ENCODE results near the gene FIGLA. TPM values are rescaled to one million over a fixed set of nuclear protein-coding genes. Genes with fewer than 3 reads are reported as not detected.

The FIGLA gene
- total and polyA plus RNA-seq, 2 donors (not counting 1 experiment from before 2014, with no cell fraction given): not detected

- H3K4me3 ChIP-seq (replicated peaks in 1 of 4; ENCODE audit: control extremely low read depth in 1 of 4, insufficient read depth in 1 of 4, low read depth in 3 of 4, low read length in 4 of 4): no peak overlapping the region
- H3K79me2 ChIP-seq (ENCODE audit: control insufficient read depth, insufficient read depth, low read length): no peaks in the 10 kb centered on the region
- H3K9me3 ChIP-seq (ENCODE audit: control insufficient read depth, insufficient read depth, low read depth, low read length): no peaks in the 10 kb centered on the region
- H3K9ac ChIP-seq (ENCODE audit: insufficient read depth, low read length): no peak overlapping the region
- H3K4me1 ChIP-seq (ENCODE audit: control insufficient read depth, extremely low read depth, insufficient read depth, low read length): no peaks in the 10 kb centered on the region
- H2AFZ ChIP-seq (ENCODE audit: low read length): no peak overlapping the region
- H3K4me2 ChIP-seq (ENCODE audit: extremely low read depth, insufficient read depth, low read length): no peak overlapping the region
- peaks cover 2% of the 10 kb centered on the region for H3K27me3 ChIP-seq (ENCODE audit: control insufficient read depth, insufficient read depth, low read length)
- TF ChIP-seq EZH2 (IDR thresholded peaks at IDR 0.05; ENCODE audit: low read length, missing control alignments) (no peak), CTCF (conservative IDR thresholded peaks at IDR 0.05 in 1 of 2, IDR thresholded peaks at IDR 0.05 in 1 of 2; ENCODE audit: low read depth in 1 of 2, low read length in 2 of 2) (no peak)
- H3K36me3 ChIP-seq (ENCODE audit: control insufficient read depth, insufficient read depth, low read length): no peaks in the 10 kb centered on the region
- no peaks in the 10 kb centered on the region for H4K20me1 ChIP-seq (ENCODE audit: control insufficient read depth, extremely low read depth, insufficient read depth, low read length)
- DNase-seq (ENCODE audit: low read depth in 2 of 2): peak in 1 of 2 donors; percentile 38
- no peak overlapping the region for H3K27ac ChIP-seq (ENCODE audit: insufficient read depth, low read length)
These were observed 11.8 kb downstream of the FIGLA start for GRCh38 chr2:70778676-70779075.

- H3K27me3 ChIP-seq (ENCODE audit: control insufficient read depth, insufficient read depth, low read length): peaks cover 5% of the 10 kb centered on the region
- peak in 1 of 2 donors; percentile 52 for DNase-seq (ENCODE audit: low read depth in 2 of 2)
These were observed 13.0 kb downstream of the FIGLA start for GRCh38 chr2:70777450-70777849.

GRCh38 chr2:70776266-70776665 lies 14.2 kb downstream of the FIGLA start:
- H3K9ac ChIP-seq (ENCODE audit: insufficient read depth, low read length): no peak overlapping the region
- DNase-seq (ENCODE audit: low read depth in 2 of 2): no peak
- no peaks in the 10 kb centered on the region for H3K79me2 ChIP-seq (ENCODE audit: control insufficient read depth, insufficient read depth, low read length)
- no peaks in the 10 kb centered on the region for H3K9me3 ChIP-seq (ENCODE audit: control insufficient read depth, insufficient read depth, low read depth, low read length)
- H3K4me1 ChIP-seq (ENCODE audit: control insufficient read depth, extremely low read depth, insufficient read depth, low read length): no peaks in the 10 kb centered on the region
- H4K20me1 ChIP-seq (ENCODE audit: control insufficient read depth, extremely low read depth, insufficient read depth, low read length): no peaks in the 10 kb centered on the region
- peaks cover 5% of the 10 kb centered on the region for H3K27me3 ChIP-seq (ENCODE audit: control insufficient read depth, insufficient read depth, low read length)
- H2AFZ ChIP-seq (ENCODE audit: low read length): no peak overlapping the region
- no peak overlapping the region for H3K27ac ChIP-seq (ENCODE audit: insufficient read depth, low read length)
- TF ChIP-seq CTCF (conservative IDR thresholded peaks at IDR 0.05 in 1 of 2, IDR thresholded peaks at IDR 0.05 in 1 of 2; ENCODE audit: low read depth in 1 of 2, low read length in 2 of 2) (no peak), EZH2 (IDR thresholded peaks at IDR 0.05; ENCODE audit: low read length, missing control alignments) (no peak)
- H3K4me2 ChIP-seq (ENCODE audit: extremely low read depth, insufficient read depth, low read length): no peak overlapping the region
- H3K4me3 ChIP-seq (replicated peaks in 1 of 4; ENCODE audit: control extremely low read depth in 1 of 4, insufficient read depth in 1 of 4, low read depth in 3 of 4, low read length in 4 of 4): no peak overlapping the region
- H3K36me3 ChIP-seq (ENCODE audit: control insufficient read depth, insufficient read depth, low read length): no peaks in the 10 kb centered on the region

More at GRCh38 chr2:70777450-70777849, 13.0 kb downstream of the FIGLA start:
- Histone ChIP-seq H3K4me2 (ENCODE audit: extremely low read depth, insufficient read depth, low read length) (no peak overlapping the region), H3K9ac (ENCODE audit: insufficient read depth, low read length) (no peak overlapping the region), H3K4me3 (replicated peaks in 1 of 4; ENCODE audit: control extremely low read depth in 1 of 4, insufficient read depth in 1 of 4, low read depth in 3 of 4, low read length in 4 of 4) (no peak overlapping the region), H4K20me1 (ENCODE audit: control insufficient read depth, extremely low read depth, insufficient read depth, low read length) (no peaks in the 10 kb centered on the region), H3K36me3 (ENCODE audit: control insufficient read depth, insufficient read depth, low read length) (no peaks in the 10 kb centered on the region), H3K79me2 (ENCODE audit: control insufficient read depth, insufficient read depth, low read length) (no peaks in the 10 kb centered on the region), H3K4me1 (ENCODE audit: control insufficient read depth, extremely low read depth, insufficient read depth, low read length) (no peaks in the 10 kb centered on the region), H3K9me3 (ENCODE audit: control insufficient read depth, insufficient read depth, low read depth, low read length) (no peaks in the 10 kb centered on the region), H2AFZ (ENCODE audit: low read length) (no peak overlapping the region), H3K27ac (ENCODE audit: insufficient read depth, low read length) (no peak overlapping the region)
- TF ChIP-seq EZH2 (IDR thresholded peaks at IDR 0.05; ENCODE audit: low read length, missing control alignments) (no peak), CTCF (conservative IDR thresholded peaks at IDR 0.05 in 1 of 2, IDR thresholded peaks at IDR 0.05 in 1 of 2; ENCODE audit: low read depth in 1 of 2, low read length in 2 of 2) (no peak)
